Measurements from ENCODE around the gene SULT2B1. TPM values are rescaled to one million over a fixed set of nuclear protein-coding genes. Genes with fewer than 3 reads are reported as not detected.

Gene SULT2B1
- total RNA-seq, 1 experiment from 2014 or later: not detected

GRCh38 chr19:48625891-48626327 is 73.9 kb downstream of the SULT2B1 start:
- intact Hi-C loops (cut with micrococcal nuclease): no loop called here
- no peak overlapping the region for H3K27ac Mint-ChIP-seq (ENCODE audit: low read depth, unreplicated experiment)
- ChIA-PET POLR2A (no interaction called here), CTCF (interaction anchor here (0.7 kb wide), 1 partner anchor 7 kb away, joined by 5 read pairs; no protein-coding TSS in a partner anchor)
- TF ChIP-seq CTCF (IDR thresholded peaks at IDR 0.05; ENCODE audit: unreplicated experiment): no peak
- H3K4me3 Mint-ChIP-seq (ENCODE audit: unreplicated experiment): no peak overlapping the region
- H3K27me3 Mint-ChIP-seq (ENCODE audit: insufficient read depth, unreplicated experiment): no peaks in the 10 kb centered on the region
- H3K4me1 Mint-ChIP-seq (ENCODE audit: insufficient read depth, unreplicated experiment): peaks cover 25% of the 10 kb centered on the region
- H3K9me3 Mint-ChIP-seq (ENCODE audit: unreplicated experiment): no peaks in the 10 kb centered on the region
- H3K36me3 Mint-ChIP-seq (ENCODE audit: insufficient read depth, unreplicated experiment): peaks cover 27% of the 10 kb centered on the region
- DNase-seq (ENCODE audit: unreplicated experiment): no peak
- no TSS peak for BruUV-seq (replicated peaks)

GRCh38 chr19:48627201-48627864 is 75.4 kb downstream of the SULT2B1 start:
- no peak overlapping the region for H3K27ac Mint-ChIP-seq (ENCODE audit: low read depth, unreplicated experiment)
- POLR2A ChIA-PET: interaction anchor here (0.5 to 1.9 kb wide), 3 partner anchors 8 to 1604 kb away, joined by 3 to 8 read pairs (median 3); partner anchors contain the start of genes FAM83E, RPL18 and SPHK2
- H3K36me3 Mint-ChIP-seq (ENCODE audit: insufficient read depth, unreplicated experiment): peaks cover 21% of the 10 kb centered on the region
- H3K4me1 Mint-ChIP-seq (ENCODE audit: insufficient read depth, unreplicated experiment): peaks cover 23% of the 10 kb centered on the region
- H3K27me3 Mint-ChIP-seq (ENCODE audit: insufficient read depth, unreplicated experiment): no peaks in the 10 kb centered on the region
- no TSS peak for BruUV-seq (replicated peaks)
- DNase-seq (ENCODE audit: unreplicated experiment): no peak
- intact Hi-C loops (cut with micrococcal nuclease): no loop called here
- no peak overlapping the region for H3K4me3 Mint-ChIP-seq (ENCODE audit: unreplicated experiment)
- no peaks in the 10 kb centered on the region for H3K9me3 Mint-ChIP-seq (ENCODE audit: unreplicated experiment)
- TF ChIP-seq CTCF (IDR thresholded peaks at IDR 0.05; ENCODE audit: unreplicated experiment): no peak
- CTCF ChIA-PET: no interaction called here

GRCh38 chr19:48627865-48628314 is 75.9 kb downstream of the SULT2B1 start:
- no peaks in the 10 kb centered on the region for H3K27me3 Mint-ChIP-seq (ENCODE audit: insufficient read depth, unreplicated experiment)
- H3K4me3 Mint-ChIP-seq (ENCODE audit: unreplicated experiment): no peak overlapping the region
- no peak for DNase-seq (ENCODE audit: unreplicated experiment)
- no TSS peak for BruUV-seq (replicated peaks)
- intact Hi-C loops (cut with micrococcal nuclease): no loop called here
- ChIA-PET CTCF (no interaction called here), POLR2A (interaction anchor here (0.5 to 1.9 kb wide), 3 partner anchors 9 to 1604 kb away, joined by 3 to 8 read pairs (median 3); partner anchors contain the start of genes FAM83E, RPL18 and SPHK2)
- H3K36me3 Mint-ChIP-seq (ENCODE audit: insufficient read depth, unreplicated experiment): peaks cover 21% of the 10 kb centered on the region
- H3K27ac Mint-ChIP-seq (ENCODE audit: low read depth, unreplicated experiment): no peak overlapping the region
- no peaks in the 10 kb centered on the region for H3K9me3 Mint-ChIP-seq (ENCODE audit: unreplicated experiment)
- no peak for TF ChIP-seq CTCF (IDR thresholded peaks at IDR 0.05; ENCODE audit: unreplicated experiment)
- peaks cover 24% of the 10 kb centered on the region for H3K4me1 Mint-ChIP-seq (ENCODE audit: insufficient read depth, unreplicated experiment)

GRCh38 chr19:48628486-48629296 is 76.7 kb downstream of the SULT2B1 start:
- CTCF ChIA-PET: no interaction called here

More at GRCh38 chr19:48628486-48629296, 76.7 kb downstream of the SULT2B1 start:
- Mint-ChIP-seq H3K36me3 (ENCODE audit: insufficient read depth, unreplicated experiment) (peaks cover 17% of the 10 kb centered on the region), H3K4me1 (ENCODE audit: insufficient read depth, unreplicated experiment) (peaks cover 24% of the 10 kb centered on the region), H3K9me3 (ENCODE audit: unreplicated experiment) (no peaks in the 10 kb centered on the region), H3K4me3 (ENCODE audit: unreplicated experiment) (no peak overlapping the region), H3K27ac (ENCODE audit: low read depth, unreplicated experiment) (no peak overlapping the region), H3K27me3 (ENCODE audit: insufficient read depth, unreplicated experiment) (no peaks in the 10 kb centered on the region)
- TF ChIP-seq CTCF (IDR thresholded peaks at IDR 0.05; ENCODE audit: unreplicated experiment): no peak
- intact Hi-C loops (cut with micrococcal nuclease): no loop called here
- DNase-seq (ENCODE audit: unreplicated experiment): no peak
- BruUV-seq (replicated peaks): no TSS peak
- POLR2A ChIA-PET: interaction anchor here (1.0 to 1.9 kb wide), 3 partner anchors 9 to 14 kb away, joined by 3 to 8 read pairs (median 4); partner anchors contain the start of genes FAM83E, RPL18 and SPHK2

All from MCF 10A (cell line).